Measurements from ENCODE around the gene CARD19.

The CARD19 gene

GRCh38 chr9:93064392-93065134 is 31.5 kb upstream of the CARD19 start:
- peak in 1 of 14 donors; percentile 23 for DNase-seq

- peak in 6 of 14 donors; percentile 23 to 62 (median 42) for DNase-seq
Observed at GRCh38 chr9:93065135-93065720, 30.8 kb upstream of the CARD19 start.

GRCh38 chr9:93066978-93067603 is 28.9 kb upstream of the CARD19 start:
- no peak for DNase-seq

- DNase-seq: no peak
Observed at GRCh38 chr9:93068956-93069355, 27.1 kb upstream of the CARD19 start.

DNA sequence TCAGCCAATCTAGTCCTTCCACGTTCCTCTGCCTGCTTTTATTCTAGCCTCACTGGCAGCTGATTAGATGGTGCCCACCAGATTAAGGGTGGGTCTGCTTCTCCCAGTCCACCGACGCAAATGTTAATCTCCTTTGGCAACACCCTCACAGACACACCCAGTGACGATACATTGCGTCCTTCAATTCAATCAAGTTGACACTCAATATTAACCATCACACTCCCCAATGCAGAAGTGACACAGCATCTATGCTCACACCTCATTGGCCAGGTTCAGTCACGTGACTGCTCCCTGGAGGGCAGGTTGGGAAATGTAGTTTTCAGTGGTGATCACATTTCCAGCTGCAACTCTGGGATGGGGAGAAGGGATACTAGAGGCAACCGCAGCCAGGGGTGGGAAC is 24.6 kb upstream of the CARD19 start:
- no peak for DNase-seq

DNA sequence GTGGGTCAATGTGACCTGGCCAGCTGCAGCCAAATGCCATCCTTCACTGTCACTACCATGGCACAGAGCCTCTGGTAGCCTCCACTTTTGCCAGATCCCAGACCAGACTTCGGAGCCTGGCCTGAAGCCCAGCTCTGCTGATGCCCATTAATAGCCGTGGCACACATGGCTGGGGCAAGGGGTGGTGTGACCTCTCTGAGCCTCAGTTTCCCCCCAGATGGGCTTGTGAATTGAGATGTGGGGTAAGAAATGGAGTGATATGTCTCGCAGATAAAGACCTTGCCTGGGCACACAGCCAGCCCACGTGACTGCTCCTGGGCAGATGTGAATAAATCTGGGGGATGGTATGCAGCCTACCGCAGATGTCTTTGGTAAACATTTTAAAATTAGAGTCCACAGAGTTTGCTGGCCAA is 23.6 kb upstream of the CARD19 start:
- peak in 3 of 14 donors; percentile 12 to 43 (median 19) for DNase-seq

DNA sequence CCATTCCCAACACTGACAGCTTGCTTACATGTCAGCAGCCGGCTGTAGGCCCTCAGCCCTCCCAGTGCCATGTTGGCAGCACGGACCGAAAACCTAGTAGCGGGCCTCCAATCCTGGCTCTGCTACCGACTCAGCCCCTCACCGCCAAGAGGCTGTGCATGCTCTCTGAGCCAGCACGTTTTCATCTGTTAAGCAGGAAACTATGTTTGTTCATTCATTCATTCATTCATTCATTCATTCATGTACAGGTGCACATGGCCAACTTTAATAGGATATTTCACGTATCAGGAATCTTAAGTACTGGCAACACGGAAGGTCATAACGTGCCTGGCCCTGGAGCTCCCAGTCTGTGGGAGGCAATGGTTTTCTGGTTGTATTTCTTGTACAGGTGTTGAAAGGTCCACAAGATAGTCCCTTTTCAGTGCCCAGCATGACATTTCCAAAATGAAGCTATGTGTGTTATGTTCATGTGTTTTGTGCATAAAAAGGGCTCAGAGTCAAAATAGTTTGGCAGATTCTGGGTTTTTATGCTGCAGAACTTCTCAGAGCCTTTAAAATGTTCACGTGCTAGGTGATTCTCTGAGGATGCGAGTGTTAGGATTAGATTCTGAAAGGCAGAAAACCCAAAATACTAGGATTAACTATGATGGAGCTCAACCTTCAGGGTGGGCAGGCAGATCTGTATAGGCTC is 19.8 kb upstream of the CARD19 start:
- DNase-seq: no peak

GRCh38 chr9:93076792-93077128 is 19.3 kb upstream of the CARD19 start:
- no peak for DNase-seq

- DNase-seq: no peak
Observed at GRCh38 chr9:93077367-93077766, 18.6 kb upstream of the CARD19 start.

DNA sequence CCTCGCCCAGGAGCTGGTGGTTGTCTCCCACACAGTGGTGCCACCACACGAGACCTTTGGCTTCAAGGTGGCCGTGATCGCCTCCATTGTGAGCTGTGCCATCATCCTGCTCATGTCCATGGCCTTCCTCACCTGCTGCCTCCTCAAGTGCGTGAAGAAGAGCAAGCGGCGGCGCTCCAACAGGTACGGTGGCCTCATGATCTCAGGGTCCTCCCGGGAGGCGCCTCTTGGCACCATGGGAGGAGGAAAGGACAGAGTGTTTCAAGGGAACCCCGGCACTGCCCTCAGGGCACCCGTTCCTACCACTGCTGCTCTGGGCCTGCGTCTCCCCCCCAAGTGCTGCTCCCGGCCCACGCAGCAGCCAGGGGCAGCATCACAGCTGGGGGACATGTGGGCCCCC is 18.2 kb upstream of the CARD19 start:
- DNase-seq: no peak

DNA sequence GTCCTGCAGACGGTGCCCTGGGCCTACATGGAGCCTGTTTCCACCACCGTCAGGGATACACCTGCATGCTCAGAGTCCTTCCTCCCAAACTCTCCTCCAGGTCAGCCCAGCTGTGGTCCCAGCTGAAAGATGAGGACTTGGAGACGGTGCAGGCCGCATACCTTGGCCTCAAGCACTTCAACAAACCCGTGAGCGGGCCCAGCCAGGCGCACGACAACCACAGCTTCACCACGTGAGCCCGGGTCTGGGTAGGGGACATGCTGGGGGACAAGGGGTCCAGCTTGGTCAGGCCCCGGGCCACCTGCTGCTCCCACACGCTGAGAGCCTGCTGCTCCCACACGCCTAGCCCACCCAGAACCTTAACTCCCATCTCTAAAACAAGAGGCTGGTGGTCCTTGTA is 16.6 kb upstream of the CARD19 start:
- no peak for DNase-seq

GRCh38 chr9:93080406-93080805 is 15.6 kb upstream of the CARD19 start:
- no peak for DNase-seq

GRCh38 chr9:93081081-93081529 is 14.9 kb upstream of the CARD19 start:
- peak in 5 of 14 donors; percentile 12 to 56 (median 40) for DNase-seq

DNA sequence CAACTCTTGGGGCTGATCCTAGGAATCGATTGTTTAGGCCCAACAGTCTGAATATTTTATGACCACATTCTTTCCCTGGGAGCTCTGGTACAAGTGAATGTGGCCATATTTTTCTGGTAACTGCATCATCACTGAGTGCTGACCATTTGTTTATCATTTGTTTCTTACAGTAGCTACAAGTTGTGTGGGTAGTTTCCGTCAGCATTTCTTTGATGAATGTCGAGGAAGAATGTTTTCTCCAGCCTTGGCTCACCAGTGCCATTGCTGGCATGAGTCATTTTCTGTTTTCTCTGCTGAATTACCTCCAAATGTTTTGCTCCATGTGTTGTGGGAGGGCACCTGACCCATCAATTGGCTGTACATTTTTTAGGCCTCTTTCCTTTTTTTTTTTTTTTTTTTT is 14.1 kb upstream of the CARD19 start:
- no peak for DNase-seq

DNA sequence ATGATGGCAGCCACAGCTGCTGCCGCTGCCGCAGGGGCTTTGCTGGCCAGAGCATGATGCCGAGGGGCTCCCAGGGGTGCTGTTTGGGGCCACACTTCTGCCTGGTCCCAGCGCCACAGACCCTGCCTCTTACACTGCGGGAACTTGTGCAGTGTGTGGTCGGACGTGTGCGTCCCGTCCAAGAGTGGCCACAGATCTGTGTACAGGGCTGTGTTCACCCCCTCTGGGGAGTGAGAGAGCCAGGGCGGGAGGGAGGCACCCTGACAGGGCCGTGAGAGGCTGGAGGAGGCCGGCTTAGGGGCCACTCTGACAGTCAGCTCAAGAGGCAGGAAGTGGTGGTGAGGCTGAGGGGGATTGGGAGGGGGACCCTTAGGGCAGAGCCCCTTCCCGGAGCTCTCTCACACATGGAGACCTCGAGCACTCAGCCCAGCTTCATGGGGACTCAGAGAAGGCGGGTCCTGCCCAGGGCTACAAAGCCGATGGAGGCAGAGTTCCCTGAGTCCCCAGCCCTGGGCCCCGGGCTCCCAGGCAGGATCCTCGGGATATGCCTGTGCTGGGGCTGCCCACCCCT is 13.1 kb upstream of the CARD19 start:
- DNase-seq: no peak

DNA sequence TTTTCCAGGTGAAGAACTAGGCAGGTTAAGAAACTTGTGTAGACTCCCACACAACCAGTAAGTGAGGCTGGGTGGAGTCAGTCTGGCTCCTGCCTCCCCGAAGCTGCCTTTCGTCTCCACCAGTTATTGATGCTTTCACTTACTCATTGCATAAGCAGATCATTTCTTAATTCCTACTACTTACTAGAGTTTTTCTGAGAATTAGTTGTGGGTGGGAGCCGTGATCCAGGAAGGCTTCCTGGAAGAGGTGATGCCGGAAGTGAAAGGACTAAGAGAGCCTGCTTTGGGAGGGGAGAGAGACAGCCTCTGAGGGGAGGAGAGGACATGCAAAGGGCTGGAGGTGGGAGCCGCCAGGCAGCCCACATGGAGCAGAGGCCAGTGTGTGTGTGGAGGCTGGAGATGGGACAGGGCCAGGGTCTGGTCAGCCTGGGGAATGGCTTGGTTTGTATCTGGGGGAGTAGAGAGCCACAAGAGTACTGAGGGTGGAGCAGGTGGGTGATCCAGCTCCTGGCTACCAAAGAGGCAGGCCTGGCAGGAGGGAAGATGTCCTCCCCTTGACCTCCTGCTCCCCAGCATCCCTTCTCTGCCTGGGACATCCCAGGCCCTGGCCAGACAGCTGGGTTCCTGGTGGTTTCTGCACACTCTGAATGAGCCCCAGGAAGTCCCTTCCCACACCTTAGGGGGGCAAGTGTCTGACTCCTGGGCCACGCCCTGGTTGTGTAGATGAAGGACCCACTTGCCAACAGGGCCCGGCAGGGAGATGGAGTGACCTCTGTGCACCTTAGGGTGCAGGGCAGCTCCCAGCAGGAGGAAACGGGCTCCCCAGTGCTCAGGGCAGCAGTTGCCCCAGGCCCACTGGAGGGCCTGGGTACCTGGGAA is 12.2 kb upstream of the CARD19 start:
- no peak for DNase-seq

DNA sequence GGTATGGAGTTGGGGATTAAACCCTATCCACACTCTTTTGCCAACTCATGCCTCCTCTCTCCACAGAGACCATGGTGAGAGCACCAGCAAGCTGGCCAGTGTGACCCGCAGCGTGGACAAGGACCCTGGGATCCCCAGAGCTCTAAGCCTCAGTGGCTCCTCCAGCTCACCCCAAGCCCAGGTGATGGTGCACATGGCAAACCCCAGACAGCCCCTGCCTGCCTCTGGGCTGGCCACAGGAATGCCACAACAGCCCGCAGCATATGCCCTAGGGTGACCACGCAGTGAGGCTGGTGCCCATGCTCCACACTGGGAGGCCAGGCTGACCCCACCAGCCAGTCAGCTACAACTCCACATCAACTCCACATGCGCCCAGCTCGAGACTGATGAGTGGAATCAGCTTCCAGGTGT is 11.5 kb upstream of the CARD19 start:
- DNase-seq: no peak

GRCh38 chr9:93085676-93086075 is 10.3 kb upstream of the CARD19 start:
- DNase-seq: no peak

DNA sequence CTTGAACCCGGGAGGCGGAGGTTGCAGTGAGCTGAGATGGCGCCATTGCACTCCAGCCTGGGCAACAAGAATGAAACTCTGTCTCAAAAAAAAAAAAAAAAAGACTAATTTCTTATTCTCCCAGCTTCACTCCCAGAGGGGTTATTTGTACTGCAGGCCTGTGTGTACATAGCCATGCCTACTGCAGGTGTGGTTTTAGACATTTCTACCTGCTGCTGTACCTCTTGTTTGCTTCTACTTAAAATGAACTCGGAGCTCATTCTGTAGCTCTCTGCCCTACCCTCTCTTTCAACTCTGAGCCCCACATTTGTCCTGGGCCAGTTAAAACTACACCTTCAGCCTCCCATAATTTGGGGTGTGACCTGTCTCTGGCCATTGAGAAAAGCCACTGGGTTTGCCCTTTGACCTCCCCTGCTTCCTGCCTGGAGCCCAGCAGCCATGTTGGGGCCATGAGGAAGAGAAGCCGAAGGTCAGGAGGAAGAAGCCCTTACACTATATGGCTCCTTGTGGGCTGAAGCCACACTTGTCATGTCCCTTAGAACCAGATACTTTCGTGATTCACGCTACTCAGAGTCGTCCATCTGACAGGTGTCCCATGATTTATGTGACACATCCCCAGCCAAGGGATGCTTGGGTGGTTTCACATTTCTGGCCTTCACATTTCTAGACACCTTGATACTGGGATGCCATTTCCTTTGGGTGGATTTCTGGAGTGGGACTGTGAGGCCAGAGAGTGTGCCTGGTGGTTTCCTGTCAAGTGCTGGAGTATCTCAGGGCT is 9.4 kb upstream of the CARD19 start:
- no peak for DNase-seq

DNA sequence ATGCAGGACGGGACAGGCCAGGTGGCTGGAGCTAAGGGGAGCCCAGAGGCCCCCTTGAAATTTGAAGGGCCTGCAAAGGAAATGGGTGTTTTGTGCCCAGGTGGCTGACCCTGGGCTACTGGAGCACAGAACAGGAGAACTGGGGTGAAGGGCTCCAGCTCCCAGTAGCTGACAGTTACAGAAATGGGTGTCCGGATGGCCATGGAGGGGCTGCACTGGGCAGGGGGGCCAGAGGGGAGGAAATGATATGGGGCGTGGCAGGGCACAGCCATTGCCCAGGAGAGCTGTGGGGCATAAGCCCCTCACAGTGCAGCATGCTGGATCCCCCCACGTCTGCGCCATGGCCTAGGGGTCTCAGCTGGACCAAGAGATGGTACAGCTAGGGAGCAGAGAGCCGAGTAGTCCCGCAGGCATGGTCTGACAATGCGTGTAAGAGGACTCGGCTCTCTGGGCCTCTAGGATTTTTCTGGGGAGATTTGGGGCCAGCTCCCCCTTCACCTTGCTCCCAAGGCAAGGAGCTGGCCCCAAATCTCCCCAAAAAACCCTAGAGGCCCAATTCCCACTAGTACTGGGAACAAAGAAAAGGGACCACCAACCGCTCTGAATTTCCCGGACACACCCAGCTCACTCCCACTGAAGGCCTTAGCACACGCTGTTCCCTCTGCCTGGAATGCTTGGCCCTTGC is 7.9 kb upstream of the CARD19 start:
- no peak for DNase-seq

GRCh38 chr9:93088656-93089015 is 7.4 kb upstream of the CARD19 start:
- DNase-seq: no peak
